ENCODE measurements around the gene TIGAR.

The TIGAR gene

GRCh38 chr12:4401117-4401516 lies 80.1 kb downstream of the TIGAR start:
- DNase-seq (ENCODE audit: extremely low read depth, insufficient read length), result no peak
- no peaks in the 10 kb centered on the region for H3K36me3 ChIP-seq (ENCODE audit: control insufficient read depth, insufficient read depth, low read length)
- no peak for TF ChIP-seq CTCF (IDR thresholded peaks at IDR 0.05; ENCODE audit: insufficient read depth, low read length, poor library complexity, severe bottlenecking)
- no peak overlapping the region for H3K4me3 ChIP-seq (replicated peaks; ENCODE audit: low read depth, low read length)
- H3K27me3 ChIP-seq (replicated peaks; ENCODE audit: control insufficient read depth, insufficient read depth, low read length), result no peaks in the 10 kb centered on the region

- no peak for DNase-seq (ENCODE audit: extremely low read depth, insufficient read length)
- Histone ChIP-seq H3K27me3 (replicated peaks; ENCODE audit: control insufficient read depth, insufficient read depth, low read length) (no peaks in the 10 kb centered on the region), H3K4me3 (replicated peaks; ENCODE audit: low read depth, low read length) (no peak overlapping the region), H3K36me3 (ENCODE audit: control insufficient read depth, insufficient read depth, low read length) (no peaks in the 10 kb centered on the region)
- no peak for TF ChIP-seq CTCF (IDR thresholded peaks at IDR 0.05; ENCODE audit: insufficient read depth, low read length, poor library complexity, severe bottlenecking)
Observed at GRCh38 chr12:4402996-4403395, 82.0 kb downstream of the TIGAR start.
